ENCODE measurements around the gene KCNIP3.

Gene KCNIP3

GRCh38 chr2:95359501-95359930, 62.4 kb downstream of the KCNIP3 start:
- no peak overlapping the region for H3K4me3 ChIP-seq (ENCODE audit: low read depth in 1 of 5, low read length in 5 of 5)
- H3K9me3 ChIP-seq (ENCODE audit: control insufficient read depth in 5 of 5, low read length in 5 of 5): peaks cover 0 to 2% (median 0%) of the 10 kb centered on the region in 5 donors
- H3K36me3 ChIP-seq (ENCODE audit: control insufficient read depth in 5 of 5, insufficient read depth in 5 of 5, low read length in 5 of 5): no peaks in the 10 kb centered on the region
- no peak overlapping the region for H3K27ac ChIP-seq (ENCODE audit: low read depth, low read length)
- H3K4me1 ChIP-seq (ENCODE audit: control insufficient read depth in 5 of 5, insufficient read depth in 5 of 5, low read length in 5 of 5): peaks cover 0 to 4% (median 0%) of the 10 kb centered on the region in 5 donors
- no peak overlapping the region for H3K9ac ChIP-seq (ENCODE audit: low read length in 5 of 5)
- H3K27me3 ChIP-seq (ENCODE audit: control insufficient read depth in 5 of 5, insufficient read depth in 4 of 5, low read length in 5 of 5): peaks cover 0 to 3% (median 0%) of the 10 kb centered on the region in 5 donors

DNA sequence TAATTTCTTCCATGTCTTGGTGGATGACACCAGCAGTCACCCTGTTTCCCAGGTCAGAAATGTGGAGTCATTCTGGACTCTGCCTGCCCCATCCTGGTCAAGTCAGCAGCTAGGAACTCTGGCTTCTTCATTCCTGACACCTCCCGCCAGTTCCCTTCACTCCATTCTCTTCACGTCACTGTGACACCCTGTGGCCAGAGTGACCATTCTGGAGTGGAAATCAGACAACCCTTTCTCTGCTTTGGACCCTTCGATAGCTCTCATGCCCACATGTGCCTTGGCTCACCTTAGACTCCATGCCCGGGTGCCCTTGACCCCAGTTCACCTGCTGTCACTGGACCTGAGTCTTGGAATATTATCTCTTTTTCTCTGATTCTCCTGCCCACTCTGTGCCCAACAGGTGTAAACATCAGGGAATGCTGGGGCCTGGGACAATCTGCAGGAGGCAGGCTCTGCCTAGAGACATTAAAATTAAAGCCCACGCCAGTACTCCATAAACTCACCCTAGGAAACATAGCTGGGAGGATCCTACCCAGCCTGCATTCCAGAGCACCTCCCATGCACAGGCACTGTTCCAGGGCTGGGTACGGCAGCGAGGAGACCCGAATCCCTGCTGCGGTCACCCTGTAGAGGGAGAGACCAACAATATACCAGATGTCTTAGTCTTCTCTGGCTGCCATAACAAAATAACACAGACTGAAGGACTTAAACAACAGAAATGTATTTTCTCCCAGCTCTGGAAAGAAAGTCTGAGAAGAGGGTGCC, 64.3 kb downstream of the KCNIP3 start:
- H3K9ac ChIP-seq (ENCODE audit: low read length in 5 of 5): no peak overlapping the region
- H3K4me3 ChIP-seq (ENCODE audit: low read depth in 1 of 5, low read length in 5 of 5): no peak overlapping the region
- no peak overlapping the region for H3K27ac ChIP-seq (ENCODE audit: low read depth, low read length)
- peaks cover 0 to 4% (median 0%) of the 10 kb centered on the region in 5 donors for H3K4me1 ChIP-seq (ENCODE audit: control insufficient read depth in 5 of 5, insufficient read depth in 5 of 5, low read length in 5 of 5)
- no peaks in the 10 kb centered on the region for H3K36me3 ChIP-seq (ENCODE audit: control insufficient read depth in 5 of 5, insufficient read depth in 5 of 5, low read length in 5 of 5)
- H3K27me3 ChIP-seq (ENCODE audit: control insufficient read depth in 5 of 5, insufficient read depth in 4 of 5, low read length in 5 of 5): peaks cover 0 to 3% (median 0%) of the 10 kb centered on the region in 5 donors
- H3K9me3 ChIP-seq (ENCODE audit: control insufficient read depth in 5 of 5, low read length in 5 of 5): peaks cover 0 to 2% (median 0%) of the 10 kb centered on the region in 5 donors

- Histone ChIP-seq H3K27me3 (ENCODE audit: control insufficient read depth in 5 of 5, insufficient read depth in 4 of 5, low read length in 5 of 5) (peaks cover 0 to 3% (median 0%) of the 10 kb centered on the region in 5 donors), H3K4me1 (ENCODE audit: control insufficient read depth in 5 of 5, insufficient read depth in 5 of 5, low read length in 5 of 5) (peaks cover 0 to 4% (median 0%) of the 10 kb centered on the region in 5 donors), H3K27ac (ENCODE audit: low read depth, low read length) (no peak overlapping the region), H3K36me3 (ENCODE audit: control insufficient read depth in 5 of 5, insufficient read depth in 5 of 5, low read length in 5 of 5) (no peaks in the 10 kb centered on the region), H3K9ac (ENCODE audit: low read length in 5 of 5) (no peak overlapping the region), H3K4me3 (ENCODE audit: low read depth in 1 of 5, low read length in 5 of 5) (no peak overlapping the region), H3K9me3 (ENCODE audit: control insufficient read depth in 5 of 5, low read length in 5 of 5) (no peaks in the 10 kb centered on the region)
Observed at GRCh38 chr2:95362486-95362885, 65.3 kb downstream of the KCNIP3 start.

DNA sequence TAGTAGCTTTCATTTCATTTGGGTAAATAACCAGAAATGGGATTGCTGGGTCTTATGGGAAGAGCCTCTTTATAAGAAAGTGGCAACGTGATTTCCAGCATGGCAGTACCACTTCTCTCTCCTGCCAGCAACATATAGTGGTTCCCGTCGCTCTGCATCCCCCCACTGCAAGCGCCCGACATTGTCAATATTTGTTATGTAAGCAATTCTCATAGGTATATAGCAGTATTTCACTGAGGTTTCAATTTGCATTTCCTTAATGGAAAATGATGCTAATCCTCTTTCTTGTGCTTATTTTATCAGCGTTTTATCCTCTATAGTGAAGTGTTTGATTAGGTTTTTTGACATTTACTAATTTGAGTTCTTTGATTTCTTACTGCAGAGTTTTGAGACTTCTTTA, 69.4 kb downstream of the KCNIP3 start:
- no peaks in the 10 kb centered on the region for H3K36me3 ChIP-seq (ENCODE audit: control insufficient read depth in 5 of 5, insufficient read depth in 5 of 5, low read length in 5 of 5)
- H3K4me1 ChIP-seq (ENCODE audit: control insufficient read depth in 5 of 5, insufficient read depth in 5 of 5, low read length in 5 of 5): no peaks in the 10 kb centered on the region
- no peak overlapping the region for H3K4me3 ChIP-seq (ENCODE audit: low read depth in 1 of 5, low read length in 5 of 5)
- no peaks in the 10 kb centered on the region for H3K27me3 ChIP-seq (ENCODE audit: control insufficient read depth in 5 of 5, insufficient read depth in 4 of 5, low read length in 5 of 5)
- peaks cover 0 to 3% (median 0%) of the 10 kb centered on the region in 5 donors for H3K9me3 ChIP-seq (ENCODE audit: control insufficient read depth in 5 of 5, low read length in 5 of 5)
- no peak overlapping the region for H3K27ac ChIP-seq (ENCODE audit: low read depth, low read length)
- H3K9ac ChIP-seq (ENCODE audit: low read length in 5 of 5): no peak overlapping the region

GRCh38 chr2:95372216-95372829, 75.2 kb downstream of the KCNIP3 start:
- H3K4me3 ChIP-seq (ENCODE audit: low read depth in 1 of 5, low read length in 5 of 5): no peak overlapping the region
- H3K36me3 ChIP-seq (ENCODE audit: control insufficient read depth in 5 of 5, insufficient read depth in 5 of 5, low read length in 5 of 5): peaks cover 0 to 3% (median 0%) of the 10 kb centered on the region in 5 donors
- peaks cover 0 to 10% (median 4%) of the 10 kb centered on the region in 5 donors for H3K27me3 ChIP-seq (ENCODE audit: control insufficient read depth in 5 of 5, insufficient read depth in 4 of 5, low read length in 5 of 5)
- H3K4me1 ChIP-seq (ENCODE audit: control insufficient read depth in 5 of 5, insufficient read depth in 5 of 5, low read length in 5 of 5): no peaks in the 10 kb centered on the region
- H3K27ac ChIP-seq (ENCODE audit: low read depth, low read length): no peak overlapping the region
- no peak overlapping the region for H3K9ac ChIP-seq (ENCODE audit: low read length in 5 of 5)
- H3K9me3 ChIP-seq (ENCODE audit: control insufficient read depth in 5 of 5, low read length in 5 of 5): peaks cover 0 to 3% (median 0%) of the 10 kb centered on the region in 5 donors

GRCh38 chr2:95372845-95373244, 75.7 kb downstream of the KCNIP3 start:
- Histone ChIP-seq H3K4me1 (ENCODE audit: control insufficient read depth in 5 of 5, insufficient read depth in 5 of 5, low read length in 5 of 5) (no peaks in the 10 kb centered on the region), H3K27me3 (ENCODE audit: control insufficient read depth in 5 of 5, insufficient read depth in 4 of 5, low read length in 5 of 5) (peaks cover 0 to 10% (median 4%) of the 10 kb centered on the region in 5 donors), H3K36me3 (ENCODE audit: control insufficient read depth in 5 of 5, insufficient read depth in 5 of 5, low read length in 5 of 5) (peaks cover 0 to 7% (median 0%) of the 10 kb centered on the region in 5 donors), H3K9ac (ENCODE audit: low read length in 5 of 5) (no peak overlapping the region), H3K9me3 (ENCODE audit: control insufficient read depth in 5 of 5, low read length in 5 of 5) (peaks cover 0 to 3% (median 0%) of the 10 kb centered on the region in 5 donors), H3K27ac (ENCODE audit: low read depth, low read length) (no peak overlapping the region), H3K4me3 (ENCODE audit: low read depth in 1 of 5, low read length in 5 of 5) (no peak overlapping the region)

DNA sequence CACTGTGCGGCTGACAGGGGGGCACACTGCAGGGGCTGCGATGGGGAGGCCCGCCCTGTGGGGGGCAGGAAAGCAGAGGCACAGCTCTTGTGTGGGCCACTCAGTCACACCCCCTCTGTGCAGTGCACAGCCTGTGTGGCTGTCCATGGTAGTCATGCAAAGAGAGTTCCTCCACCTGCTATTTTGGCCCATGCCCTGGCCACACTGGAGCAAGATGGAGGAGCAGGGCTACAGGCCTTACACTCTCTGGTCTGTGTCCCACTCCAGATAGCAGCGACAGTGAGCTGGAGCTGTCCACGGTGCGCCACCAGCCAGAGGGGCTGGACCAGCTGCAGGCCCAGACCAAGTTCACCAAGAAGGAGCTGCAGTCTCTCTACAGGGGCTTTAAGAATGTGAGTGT, 76.9 kb downstream of the KCNIP3 start:
- Histone ChIP-seq H3K9me3 (ENCODE audit: control insufficient read depth in 5 of 5, low read length in 5 of 5) (peaks cover 0 to 3% (median 0%) of the 10 kb centered on the region in 5 donors), H3K9ac (ENCODE audit: low read length in 5 of 5) (no peak overlapping the region), H3K4me1 (ENCODE audit: control insufficient read depth in 5 of 5, insufficient read depth in 5 of 5, low read length in 5 of 5) (no peaks in the 10 kb centered on the region), H3K27ac (ENCODE audit: low read depth, low read length) (no peak overlapping the region), H3K36me3 (ENCODE audit: control insufficient read depth in 5 of 5, insufficient read depth in 5 of 5, low read length in 5 of 5) (peaks cover 0 to 8% (median 0%) of the 10 kb centered on the region in 5 donors), H3K27me3 (ENCODE audit: control insufficient read depth in 5 of 5, insufficient read depth in 4 of 5, low read length in 5 of 5) (peaks cover 0 to 10% (median 4%) of the 10 kb centered on the region in 5 donors), H3K4me3 (ENCODE audit: low read depth in 1 of 5, low read length in 5 of 5) (no peak overlapping the region)

DNA sequence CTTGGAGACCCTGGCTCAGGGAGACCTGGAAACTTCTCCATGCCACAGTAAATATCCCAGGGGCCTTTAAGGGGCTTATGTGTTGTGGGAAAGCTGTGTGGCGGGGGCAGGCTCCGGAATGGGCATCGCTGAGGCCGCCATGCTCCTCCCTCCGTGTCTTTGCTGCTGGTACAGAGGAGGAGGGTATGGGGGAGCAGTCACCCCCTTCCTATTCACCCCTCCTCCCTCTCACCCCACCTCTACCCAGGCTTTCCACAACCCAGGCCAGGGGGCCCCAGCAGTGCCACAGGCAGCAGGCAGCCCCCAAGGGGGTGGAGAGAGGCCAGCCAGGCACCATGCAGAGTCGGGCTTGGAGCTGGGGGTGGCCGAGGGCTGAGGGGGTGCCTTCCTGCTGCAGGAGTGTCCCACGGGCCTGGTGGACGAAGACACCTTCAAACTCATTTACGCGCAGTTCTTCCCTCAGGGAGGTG, 77.3 kb downstream of the KCNIP3 start:
- Histone ChIP-seq H3K9me3 (ENCODE audit: control insufficient read depth in 5 of 5, low read length in 5 of 5) (peaks cover 0 to 3% (median 0%) of the 10 kb centered on the region in 5 donors), H3K36me3 (ENCODE audit: control insufficient read depth in 5 of 5, insufficient read depth in 5 of 5, low read length in 5 of 5) (peaks cover 0 to 8% (median 0%) of the 10 kb centered on the region in 5 donors), H3K4me1 (ENCODE audit: control insufficient read depth in 5 of 5, insufficient read depth in 5 of 5, low read length in 5 of 5) (no peaks in the 10 kb centered on the region), H3K27ac (ENCODE audit: low read depth, low read length) (no peak overlapping the region), H3K27me3 (ENCODE audit: control insufficient read depth in 5 of 5, insufficient read depth in 4 of 5, low read length in 5 of 5) (peaks cover 0 to 10% (median 4%) of the 10 kb centered on the region in 5 donors), H3K9ac (ENCODE audit: low read length in 5 of 5) (no peak overlapping the region), H3K4me3 (ENCODE audit: low read depth in 1 of 5, low read length in 5 of 5) (no peak overlapping the region)

GRCh38 chr2:95374921-95375471, 77.8 kb downstream of the KCNIP3 start:
- H3K36me3 ChIP-seq (ENCODE audit: control insufficient read depth in 5 of 5, insufficient read depth in 5 of 5, low read length in 5 of 5): peaks cover 0 to 8% (median 0%) of the 10 kb centered on the region in 5 donors
- H3K27ac ChIP-seq (ENCODE audit: low read depth, low read length): no peak overlapping the region
- no peak overlapping the region for H3K4me3 ChIP-seq (ENCODE audit: low read depth in 1 of 5, low read length in 5 of 5)
- H3K9me3 ChIP-seq (ENCODE audit: control insufficient read depth in 5 of 5, low read length in 5 of 5): peaks cover 0 to 3% (median 0%) of the 10 kb centered on the region in 5 donors
- H3K9ac ChIP-seq (ENCODE audit: low read length in 5 of 5): no peak overlapping the region
- peaks cover 0 to 10% (median 4%) of the 10 kb centered on the region in 5 donors for H3K27me3 ChIP-seq (ENCODE audit: control insufficient read depth in 5 of 5, insufficient read depth in 4 of 5, low read length in 5 of 5)
- H3K4me1 ChIP-seq (ENCODE audit: control insufficient read depth in 5 of 5, insufficient read depth in 5 of 5, low read length in 5 of 5): no peaks in the 10 kb centered on the region

All from subcutaneous abdominal adipose tissue (tissue), 5 donors.